ENCODE data around the gene LPP.

LPP gene

DNA sequence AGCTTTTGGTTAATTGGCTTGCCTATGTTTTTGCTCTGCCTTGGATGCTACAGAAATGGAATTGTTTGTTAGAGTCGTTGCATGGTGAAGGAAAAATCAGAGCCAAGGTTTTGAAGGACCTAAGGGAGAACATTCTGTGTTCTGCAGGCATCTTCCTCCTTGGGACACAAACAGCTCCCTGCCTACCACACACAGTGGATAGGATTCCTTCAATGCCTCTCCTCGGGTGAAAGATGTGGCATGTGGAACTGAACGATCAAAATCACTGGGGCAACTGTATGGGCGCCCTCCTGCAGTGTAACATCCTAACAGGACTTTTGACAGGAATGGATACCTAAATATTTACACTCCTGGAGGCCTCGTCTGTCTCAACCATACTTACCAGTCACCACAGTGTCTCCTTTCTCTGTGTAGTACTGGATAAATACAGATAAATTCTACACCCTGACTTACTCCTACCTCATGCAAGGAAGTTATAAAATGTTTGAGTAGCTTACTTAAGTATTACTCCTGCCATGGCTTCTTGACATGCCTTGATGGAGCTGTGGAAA, 100.6 kb downstream of the LPP start:
- no peak for DNase-seq

DNA sequence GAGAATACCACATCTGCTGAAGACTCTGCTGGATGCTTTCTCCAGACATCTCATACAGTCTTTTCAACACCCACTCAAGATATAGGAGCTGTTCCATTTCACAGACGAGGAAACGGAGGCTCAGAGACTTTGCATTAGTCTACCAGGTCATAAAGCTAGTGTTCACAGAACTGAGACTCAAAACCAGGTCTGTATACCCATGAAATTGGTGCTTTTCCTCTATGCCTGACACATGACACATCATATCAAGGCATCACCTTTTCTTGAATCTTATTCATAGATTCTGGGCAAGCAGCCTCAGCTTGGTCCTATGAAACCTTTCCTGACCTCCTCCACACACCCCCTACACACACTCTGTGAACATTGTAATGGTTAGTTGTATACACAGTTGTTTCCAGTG, 101.2 kb downstream of the LPP start:
- no peak for DNase-seq

DNA sequence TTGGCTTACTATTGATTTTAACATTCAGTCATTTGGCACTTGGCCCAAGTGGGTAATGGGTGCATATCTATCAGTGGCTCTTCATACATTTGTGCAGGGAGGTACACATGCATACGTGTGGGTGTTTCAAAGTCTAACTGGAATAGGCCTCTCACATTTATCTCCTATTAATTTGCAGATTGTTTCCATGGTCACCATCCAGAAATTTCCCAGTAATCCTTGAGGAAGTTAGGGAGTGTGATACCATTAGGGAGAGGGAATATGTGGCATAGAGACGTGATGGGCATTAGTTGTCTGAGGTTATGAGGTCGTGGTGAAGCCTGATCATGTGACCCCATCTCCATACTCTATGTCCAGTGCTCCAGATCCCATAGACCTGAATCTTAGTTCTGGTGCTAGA, 102.8 kb downstream of the LPP start:
- no peak for DNase-seq

DNA sequence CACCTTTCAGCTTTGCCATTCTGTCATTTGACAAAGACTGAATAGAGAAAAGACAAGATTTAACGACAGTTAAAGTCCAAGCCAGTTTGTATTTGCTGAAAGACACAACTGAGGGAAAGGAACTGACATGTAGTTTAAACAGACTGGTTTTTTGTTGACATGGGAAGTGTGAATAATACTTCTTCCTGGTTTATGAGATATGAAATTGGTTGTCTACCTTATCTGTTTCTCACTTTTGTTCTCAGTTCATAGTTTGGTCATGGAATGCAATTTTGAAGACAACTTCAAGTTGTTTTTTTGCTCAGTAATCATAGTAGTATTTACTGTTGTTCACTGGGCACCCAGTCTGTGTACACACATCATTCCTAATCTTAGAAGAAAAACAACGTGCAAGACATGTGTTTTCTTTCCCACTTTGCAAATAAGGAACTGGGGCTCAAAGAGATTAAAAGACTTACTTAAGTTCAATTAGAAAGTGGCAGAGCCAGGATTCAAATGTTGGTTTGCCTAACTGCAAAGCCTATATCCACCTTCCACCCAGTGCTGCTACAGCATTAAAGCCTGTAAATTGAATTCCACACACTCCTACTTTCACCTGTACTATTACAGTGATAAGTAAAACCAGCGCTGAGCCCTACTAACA, 103.5 kb downstream of the LPP start:
- DNase-seq: no peak

DNA sequence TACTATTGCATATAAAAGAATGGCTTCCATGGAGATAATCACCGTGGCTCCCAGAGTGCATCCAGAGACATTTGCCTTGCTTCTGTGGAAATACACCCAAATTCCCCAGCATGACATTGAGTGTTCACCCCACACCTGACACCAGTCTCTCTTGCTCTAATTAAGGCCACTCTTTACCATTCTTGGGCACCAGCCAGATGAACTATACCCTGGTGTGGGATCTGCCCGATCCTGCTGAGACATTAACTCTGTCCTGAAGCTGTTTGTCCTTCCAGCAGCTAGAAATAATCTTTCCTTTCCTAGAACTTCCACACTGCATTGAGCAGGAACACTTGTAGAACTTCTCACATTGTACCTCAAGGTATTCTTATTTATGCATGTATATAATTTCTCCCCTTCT, 105.2 kb downstream of the LPP start:
- no peak for DNase-seq

DNA sequence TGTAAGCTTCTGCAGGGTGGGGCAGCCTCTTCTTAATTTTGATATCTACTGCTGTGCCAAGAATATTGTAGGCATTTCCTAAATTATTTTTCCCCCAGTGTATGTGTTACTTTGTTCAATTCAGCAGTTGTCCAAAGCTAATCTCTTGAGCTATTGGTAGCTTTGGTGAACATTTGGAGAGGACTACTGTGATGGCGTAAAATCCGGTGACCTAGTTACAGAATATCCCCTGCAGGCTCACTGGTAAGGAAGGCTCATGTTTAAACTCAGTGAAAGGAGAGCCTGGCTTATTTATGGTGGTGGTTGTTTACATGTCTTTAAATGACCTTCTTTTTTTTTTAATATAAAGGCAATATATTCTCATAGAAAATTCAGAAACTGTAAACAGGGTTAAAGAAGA, 105.6 kb downstream of the LPP start:
- no peak for DNase-seq

DNA sequence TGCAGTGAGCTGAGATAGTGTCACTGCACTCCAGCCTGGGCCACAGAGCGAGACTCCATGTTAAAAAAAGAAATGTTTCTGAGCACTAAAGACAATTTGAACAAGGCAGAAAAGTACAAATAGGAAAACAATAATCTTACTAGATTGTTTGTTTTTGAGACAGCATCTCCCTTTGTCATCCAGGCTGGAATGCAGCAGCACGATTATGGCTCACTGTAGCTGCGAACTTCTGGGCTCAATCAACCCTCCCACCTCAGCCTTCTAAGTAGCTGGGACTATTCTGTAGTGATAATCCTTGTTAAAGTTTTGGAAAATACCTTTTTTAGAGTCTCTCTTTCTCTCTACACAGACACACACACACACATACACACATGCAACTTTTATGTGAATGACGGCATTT, 107.1 kb downstream of the LPP start:
- no peak for DNase-seq

DNA sequence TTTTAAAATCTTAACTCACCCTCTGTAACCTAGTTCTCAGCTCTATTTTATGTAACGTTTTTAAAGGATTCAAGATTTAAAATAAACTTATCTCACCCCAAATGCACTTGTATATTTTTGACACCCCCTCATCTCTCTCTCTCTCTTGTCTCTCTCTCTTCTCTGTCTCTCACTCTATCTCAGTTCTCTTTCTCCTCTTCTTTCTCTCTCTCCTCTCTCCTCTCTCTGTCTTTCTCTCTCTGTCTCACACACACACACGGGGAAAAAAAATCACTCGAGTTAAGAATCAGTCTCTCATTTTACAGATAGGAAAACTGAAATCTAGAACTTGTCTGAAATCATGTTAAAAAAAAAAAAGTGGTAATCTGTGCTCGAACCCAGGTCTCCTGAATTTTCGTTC, 108.5 kb downstream of the LPP start:
- no peak for DNase-seq

DNA sequence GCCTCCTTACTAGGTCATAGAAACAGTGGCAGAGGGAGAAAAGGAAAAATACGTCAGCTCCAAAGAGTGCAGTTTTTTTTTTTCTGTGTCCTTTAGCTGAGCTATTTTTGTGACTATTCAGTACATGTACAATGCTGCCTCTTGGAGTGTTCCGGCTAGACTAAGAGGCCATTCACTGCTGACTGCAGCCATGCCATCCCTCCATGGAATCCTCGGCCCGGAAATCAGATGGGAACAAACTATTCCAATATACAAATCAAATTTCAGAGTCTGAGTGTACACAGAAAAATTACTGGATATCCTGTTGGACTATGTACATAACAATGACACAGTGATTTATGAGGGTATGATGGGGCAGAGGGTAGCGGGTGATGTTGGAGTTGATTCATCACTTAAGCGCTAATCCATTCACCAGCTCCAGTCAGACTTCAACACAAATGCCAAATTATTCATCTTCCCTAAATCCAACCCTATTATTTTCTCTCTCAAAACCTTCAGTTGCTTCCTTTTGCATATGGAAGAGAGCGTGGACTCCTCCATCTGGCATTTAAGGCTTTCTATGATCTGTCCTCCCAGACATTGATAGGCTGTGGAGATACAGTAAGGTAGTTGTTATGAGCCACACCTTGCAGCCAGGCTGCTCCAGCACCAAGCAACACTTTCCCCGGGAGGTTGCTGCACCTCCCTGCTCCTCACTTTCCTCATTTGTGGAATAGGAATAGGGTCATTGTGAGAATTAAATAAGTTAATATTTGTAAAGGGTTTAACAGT, 109.1 kb downstream of the LPP start:
- no peak for DNase-seq

DNA sequence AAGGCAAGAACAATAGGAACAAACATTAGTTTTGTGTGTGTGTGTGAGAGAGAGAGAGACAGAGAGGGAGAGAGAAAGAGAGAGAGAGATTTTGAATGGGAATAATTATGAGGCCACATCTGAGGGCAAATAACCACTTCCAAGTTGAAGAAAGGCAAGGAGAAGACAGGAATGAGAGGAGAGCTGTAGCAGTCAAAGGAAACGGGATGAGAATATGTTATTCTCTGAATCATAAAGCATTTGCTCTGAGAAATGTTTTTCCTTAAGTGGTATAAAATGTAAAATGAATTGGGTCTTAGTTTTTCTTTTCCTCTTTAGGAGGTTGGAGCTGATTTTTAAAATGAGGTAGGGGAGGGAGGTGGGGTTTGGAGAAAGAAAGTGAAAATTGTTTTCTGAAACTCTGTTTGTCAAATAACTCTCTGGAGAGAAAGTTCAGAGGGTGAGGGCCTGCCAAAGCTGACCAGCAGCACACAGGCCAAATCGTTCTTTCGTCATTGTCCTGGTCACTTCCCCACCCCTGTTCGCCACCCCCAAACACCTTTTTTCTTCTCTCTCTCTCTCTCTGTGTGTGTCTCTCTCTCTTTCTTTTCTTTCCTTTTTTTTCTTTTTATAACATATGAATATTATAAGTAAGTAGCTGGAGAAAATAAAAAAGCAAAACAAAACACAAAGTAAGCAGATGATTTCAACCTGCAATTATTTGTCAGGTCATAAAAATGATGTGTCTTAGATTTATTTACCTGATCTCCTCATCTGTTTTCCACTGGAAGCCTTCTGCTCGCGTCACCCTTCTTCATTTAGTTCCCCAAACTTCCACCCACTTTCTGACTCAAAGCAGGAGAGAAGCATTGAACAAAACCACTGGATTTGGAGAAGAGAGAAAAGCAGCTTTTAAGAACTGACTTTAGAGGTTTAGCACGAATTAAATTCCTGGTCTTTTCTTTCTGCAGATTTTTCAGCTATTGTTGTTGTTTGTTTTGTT, 110.6 kb downstream of the LPP start:
- no peak for DNase-seq

DNA sequence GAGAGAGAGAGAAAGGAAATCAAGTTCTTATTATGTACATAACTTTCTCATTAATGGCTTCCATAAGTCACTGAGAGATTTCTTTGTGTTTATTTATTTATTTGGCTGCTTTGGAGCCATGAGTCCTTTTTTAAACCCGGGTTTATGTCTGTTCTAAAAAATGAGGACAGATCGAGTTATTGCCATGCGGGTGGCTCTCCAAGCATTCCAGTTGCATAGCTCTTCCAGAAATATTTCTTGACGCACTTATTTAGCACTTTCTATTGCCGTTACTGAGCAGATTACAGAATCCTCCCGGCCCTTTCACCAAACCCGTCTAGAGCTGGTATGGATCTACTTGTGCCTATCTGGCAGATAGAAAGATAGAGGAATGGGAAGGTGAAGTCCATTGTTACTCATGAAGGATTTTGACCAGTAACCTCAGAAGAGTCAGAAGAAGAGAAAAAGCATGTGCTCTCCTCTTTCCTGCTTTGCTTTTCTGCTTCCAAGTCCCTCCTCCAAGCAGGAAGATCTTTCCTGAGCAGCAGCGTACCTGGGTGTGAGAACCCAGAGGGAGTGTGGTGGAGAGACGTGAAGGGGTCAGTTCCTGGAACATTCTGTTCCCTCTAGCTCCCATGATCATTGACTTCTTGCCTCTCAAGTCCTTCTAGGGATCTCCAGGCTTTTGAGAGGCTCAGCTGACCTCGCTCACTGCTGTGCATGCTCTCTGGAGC, 112.8 kb downstream of the LPP start:
- DNase-seq: no peak

DNA sequence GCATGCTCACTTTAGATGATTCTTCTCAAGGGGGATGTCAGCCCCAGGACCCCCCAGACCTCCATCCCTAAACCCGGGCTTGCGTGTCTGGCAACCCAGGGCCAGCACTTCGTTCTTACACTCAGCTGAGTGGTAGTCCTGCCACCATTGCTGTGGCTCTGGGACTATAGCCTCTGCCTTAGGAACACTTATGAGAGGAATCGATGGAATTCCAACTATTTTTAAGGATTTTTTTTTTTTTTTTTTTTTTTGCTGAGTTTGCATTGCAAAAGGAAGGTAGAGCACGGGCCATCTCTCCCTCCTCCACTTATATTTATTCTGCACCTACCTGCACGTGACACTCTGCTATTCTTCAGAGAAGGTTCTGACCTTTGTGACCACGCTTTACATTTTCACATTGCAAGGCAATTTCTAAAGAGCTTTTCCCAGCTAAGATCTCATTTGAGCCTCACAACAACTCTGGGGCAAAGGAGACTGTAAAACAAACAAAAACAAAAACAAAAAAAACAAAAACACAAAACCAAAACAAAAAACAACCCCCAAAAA, 113.9 kb downstream of the LPP start:
- DNase-seq: no peak

DNA sequence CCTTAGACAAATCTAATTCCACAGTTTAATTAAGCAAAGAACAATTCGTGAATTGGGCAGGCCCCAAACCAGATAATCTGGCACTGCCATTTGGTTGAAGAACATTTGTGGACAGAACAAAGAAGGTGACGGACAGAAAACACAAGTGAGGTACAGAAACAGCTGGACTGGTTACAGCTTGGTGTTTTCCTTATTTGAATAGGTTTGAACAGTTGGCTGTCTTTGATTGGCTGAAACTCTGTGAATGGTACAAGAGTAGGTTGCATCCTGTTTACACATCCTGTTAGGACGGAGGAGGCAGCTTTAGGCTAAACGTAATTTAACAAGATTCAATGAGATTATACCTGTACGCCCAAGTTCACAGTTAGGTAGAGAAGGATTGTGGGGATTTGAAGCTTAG, 114.4 kb downstream of the LPP start:
- DNase-seq: no peak

DNA sequence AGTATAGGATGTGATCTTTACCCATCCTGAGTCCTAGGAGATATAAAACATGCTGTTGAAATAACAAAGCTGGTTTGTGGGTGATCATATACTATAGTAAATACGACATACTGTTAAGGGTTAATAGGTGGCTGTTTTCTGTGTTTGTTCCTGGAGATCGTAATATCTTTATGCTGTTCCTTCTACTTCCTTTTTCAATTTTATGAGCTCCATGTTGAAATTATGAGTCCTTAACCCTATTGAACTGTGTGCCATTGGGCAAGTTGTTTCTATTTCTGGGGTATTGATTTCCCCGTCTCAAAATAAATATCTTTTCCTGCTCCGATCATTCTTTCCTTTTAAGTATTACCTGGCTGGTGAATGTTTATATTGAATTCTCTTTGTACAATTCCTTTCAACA, 115.1 kb downstream of the LPP start:
- DNase-seq: no peak

DNA sequence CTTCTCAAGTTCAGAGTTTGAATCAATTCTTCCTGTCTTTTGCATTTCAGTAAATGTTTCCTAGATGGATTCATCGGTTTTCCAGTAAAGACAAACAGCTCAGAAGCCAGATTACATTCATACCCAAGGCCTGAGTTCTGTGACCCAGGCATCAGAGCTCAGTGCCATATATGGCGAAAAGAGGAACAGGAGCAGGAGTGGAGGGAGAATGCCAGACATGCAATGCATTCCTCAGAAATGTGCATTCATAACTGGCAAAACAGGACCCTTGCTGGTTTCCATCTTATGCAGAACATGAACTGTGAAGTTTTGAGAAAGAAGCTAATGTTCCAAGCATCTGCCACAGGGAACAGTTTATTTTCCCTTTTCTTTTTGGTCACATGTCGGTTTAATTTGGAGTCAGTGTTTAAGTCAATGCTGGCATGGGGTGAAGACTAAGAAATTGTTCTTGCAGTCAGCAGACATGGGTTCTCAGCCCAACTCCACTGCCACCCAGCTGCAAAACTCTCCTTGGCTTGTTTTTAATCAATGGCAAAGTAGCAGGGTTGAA, 116.5 kb downstream of the LPP start:
- DNase-seq: peak; percentile 53 to 81

DNA sequence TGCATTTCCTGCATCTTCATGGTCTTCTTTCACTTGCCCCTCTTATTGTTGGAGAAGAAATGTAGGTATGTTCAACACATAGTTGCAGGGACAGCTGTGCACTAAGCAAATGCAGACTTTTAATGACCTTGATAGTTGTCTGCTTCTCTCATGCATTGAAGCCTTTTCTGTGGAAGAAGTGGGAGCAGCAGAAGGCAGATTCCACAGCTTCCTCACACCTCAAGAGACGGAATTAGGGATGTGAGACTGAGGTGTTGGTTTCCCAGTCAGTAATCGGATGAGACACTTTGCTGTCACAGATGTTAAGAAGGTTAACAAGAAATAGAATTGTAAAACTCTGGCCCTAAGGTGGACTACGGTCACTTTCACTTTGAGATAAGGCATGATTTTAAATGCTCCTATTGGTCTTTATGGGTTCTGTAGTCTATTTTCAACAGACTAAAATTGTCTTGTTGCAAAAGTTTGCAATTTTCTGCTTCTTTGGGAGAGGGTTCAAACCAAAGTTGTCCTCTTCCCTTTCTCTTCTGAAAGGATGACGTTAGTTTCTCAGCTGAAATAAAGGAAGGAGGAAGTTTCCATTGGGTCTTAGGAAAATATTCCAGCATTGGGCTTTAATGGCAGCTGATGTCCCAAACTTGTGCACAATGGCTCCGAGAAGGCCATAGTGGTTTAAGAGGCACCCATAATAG, 117.4 kb downstream of the LPP start:
- no peak for DNase-seq

DNA sequence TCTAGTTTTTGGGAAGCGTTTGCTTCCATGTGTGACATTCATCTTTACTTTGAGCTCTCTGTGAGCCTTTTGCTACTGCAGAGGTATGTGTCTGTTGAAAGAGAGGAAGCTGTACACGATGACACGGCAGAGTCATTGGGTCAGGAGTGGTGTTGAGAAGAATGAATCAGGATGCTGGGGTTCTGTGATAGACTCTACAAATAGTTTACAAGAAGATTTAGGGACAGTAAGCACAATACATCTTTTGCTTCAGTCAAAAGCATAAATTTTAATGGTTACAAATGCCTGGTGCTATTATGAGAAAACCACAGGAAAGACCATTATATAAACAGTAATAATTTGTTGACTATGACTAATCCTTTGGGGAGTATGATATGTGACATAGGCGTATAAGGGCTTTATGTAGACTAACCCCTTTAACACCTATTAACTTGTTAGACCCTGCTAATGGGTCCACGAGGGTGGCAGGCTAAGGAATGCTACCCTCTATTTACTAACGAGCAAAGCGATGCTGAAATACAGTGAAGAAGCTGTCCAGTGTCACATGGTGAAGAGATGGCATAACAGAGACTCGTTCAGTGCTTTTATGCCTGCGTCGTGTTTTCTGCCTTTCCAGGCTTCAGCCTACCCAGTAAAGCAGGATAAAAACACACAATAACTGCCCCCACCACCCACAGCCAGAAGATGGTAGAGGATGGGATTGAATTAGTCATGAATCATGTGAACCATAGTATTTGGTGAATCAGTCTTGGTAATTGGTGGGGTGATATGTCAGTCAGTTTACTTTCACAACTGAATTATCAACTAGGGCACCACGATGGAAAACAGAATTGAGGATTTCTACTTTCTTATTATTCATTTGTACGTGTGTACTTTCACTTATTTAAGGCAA, 118.8 kb downstream of the LPP start:
- DNase-seq: no peak

DNA sequence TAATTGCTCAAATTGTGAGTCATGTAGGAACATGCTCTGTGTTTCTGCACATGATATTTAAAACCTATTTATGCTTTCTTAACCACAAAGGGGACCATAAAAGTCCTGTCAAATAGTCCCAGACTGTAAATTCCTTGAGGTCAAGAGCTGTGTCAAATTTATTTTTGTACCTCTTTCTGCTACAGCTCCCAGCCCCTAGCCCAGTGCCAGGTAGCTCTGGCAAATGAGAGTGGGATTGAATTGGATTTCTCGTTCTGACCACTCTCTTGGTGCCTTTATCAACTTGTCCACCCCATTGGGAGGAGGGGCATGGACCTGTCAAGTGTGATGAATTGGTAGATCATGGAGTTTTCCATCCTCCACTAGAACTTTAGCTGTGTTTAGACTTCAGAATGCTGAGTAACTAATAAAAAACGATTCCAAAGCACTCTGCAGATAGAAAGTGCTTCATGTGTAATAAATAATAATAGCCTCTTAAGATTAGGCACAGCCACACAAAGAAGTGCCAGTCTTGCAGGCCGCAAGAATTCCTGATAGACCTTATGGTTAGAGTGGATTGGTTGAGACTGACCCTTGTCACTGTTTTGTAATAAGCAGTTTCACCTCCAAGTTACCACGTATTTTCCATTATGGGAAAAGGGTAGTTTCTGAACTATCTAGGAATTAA, 120.4 kb downstream of the LPP start:
- no peak for DNase-seq

DNA sequence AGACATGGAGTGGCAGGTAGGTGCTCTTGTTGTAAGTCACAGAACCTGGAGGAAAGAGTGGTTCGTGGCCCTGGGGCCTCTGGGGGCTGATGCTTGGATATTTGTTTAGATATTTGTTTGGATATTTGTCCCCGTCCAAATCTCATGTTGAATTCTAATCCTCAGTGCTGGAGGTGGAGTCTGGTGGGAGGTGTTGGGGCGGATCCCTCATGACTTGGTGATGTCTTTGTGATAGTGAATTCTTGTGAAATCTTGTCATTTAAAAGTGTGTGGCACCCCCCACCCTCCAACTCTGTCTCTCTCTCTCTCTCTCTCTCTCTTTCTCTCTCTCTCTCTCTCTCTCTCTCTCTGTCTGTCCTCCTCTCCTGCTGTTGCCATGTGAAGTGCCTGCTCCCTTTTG, 122.4 kb downstream of the LPP start:
- DNase-seq: no peak

Measured in SW 1271 (cell line).